KG1 (cell line): ENCODE data around the gene SLBP.

Experiments
- DNase-seq: peaks from one replicate; lab custom pipeline; 2025; lab: John Stamatoyannopoulos, UW

The SLBP gene

DNA sequence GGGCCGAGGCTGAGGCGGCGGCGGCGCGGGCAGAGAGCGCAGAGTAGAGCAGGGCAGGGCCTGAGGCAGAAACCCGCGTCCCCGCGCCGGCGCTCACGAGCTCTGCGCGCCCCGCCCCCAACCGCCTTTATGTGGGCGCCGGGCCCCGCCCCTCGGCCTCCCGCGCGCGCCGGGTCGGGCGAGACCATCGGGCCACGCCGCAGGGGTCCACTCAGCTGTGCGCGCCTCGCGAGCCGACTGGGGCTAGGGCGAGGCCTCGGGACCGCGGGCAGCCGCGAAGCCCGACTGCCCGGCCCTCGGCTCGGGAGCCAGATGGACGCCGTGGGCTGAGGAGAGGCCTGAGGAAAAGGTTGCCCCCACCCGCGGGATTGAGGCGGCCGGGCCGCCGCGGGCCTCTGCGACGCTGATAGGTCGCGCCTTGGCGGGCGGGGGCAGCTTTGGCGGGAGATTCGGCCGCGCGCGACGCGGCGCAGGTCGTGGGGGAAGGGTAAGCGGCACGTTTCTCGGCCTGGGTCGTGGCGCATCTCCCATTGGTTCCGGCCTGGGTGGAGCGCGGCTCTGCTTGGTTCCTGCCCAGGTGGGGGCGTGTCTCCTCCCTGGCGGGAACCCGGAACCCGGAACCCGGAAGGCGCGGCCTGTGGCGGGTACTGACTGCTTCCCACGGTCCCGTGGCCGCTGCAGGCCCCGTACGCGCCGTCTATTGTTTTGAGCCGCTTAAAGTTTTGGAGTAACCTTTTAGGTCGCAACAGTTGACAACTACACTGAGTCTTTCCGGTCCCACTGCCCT, at the start of gene SLBP:
Gene SLBP, minus strand, starts transcription at position 104 of the 787 bp plus-strand sequence. CDS start 131 bp downstream, outside the sequence.
- peak; percentile 89 for DNase-seq

DNA sequence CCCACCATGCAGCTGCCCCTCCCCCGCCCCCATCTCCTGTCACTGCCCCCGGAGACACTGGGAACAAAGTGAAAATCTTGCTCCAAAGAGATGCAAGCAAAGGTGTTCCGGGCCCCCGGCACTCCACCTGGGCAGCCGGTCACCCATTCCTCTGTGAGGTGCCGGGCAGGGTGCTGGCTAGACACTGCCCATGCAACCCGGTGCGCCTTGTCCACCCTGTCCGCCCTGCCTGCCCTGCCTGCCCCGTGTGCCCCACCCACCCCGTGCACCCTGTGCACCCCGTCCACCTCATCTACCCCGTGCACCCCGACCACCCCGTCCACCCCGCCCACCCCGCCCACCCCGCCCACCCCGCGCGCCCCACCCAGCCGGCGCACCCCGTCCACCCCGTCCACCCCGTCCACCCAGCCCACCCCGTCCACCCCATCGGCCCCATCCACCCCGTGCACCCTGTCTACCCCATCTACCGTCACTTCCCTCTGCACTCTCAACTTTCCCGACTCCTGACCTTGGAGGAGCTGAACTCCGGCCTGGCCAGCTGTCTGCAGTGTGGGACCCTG, 49.1 kb upstream of the SLBP start:
- DNase-seq = no peak

DNA sequence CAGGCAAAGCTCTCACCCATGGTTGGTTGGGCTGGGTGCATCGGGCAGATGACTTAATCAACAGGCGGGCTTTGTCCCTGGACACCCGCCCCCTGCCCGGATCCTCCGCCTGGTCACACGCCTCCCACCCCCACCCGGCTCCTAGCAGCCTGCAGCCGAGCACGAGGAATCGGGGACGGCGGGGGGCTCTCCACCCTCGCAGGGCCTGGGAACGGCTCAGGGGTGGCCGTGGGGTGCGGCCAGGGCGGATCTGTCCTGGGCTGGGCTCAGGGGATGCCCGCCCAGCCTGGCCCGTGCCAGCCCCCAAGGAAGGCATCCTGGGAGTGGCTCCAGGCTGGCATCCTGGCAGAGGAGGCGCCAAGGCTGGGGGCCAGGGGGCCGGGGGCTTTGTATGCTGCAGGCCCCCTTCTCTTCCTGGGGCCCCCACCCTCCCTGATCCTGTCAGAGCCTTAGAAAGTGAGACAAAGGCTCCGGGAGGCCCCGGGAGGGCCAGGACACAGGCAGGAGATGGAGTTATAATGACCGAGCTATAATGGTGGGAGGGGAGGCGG, 48.5 kb upstream of the SLBP start:
- no peak for DNase-seq

DNA sequence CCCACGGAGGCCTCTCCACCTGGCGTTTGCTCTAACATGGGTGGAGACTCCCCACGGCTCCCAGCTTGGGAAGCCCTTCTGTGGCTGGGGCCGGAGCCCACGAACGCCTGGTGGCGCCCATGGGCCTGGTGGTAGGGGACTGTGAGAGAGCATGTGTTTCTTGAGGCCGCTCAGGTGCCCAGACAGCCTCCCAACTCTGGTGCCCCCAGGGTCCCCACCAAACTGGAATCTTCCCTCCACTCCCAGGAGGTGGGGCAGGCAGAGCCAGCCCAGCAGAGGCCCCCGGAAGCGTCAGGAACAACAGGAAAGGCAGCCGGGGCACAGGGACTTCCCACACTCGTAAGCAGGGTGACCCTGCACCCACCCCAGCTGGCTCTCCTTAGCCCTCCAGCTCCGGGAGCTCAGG, 47.7 kb upstream of the SLBP start:
- no peak for DNase-seq

DNA sequence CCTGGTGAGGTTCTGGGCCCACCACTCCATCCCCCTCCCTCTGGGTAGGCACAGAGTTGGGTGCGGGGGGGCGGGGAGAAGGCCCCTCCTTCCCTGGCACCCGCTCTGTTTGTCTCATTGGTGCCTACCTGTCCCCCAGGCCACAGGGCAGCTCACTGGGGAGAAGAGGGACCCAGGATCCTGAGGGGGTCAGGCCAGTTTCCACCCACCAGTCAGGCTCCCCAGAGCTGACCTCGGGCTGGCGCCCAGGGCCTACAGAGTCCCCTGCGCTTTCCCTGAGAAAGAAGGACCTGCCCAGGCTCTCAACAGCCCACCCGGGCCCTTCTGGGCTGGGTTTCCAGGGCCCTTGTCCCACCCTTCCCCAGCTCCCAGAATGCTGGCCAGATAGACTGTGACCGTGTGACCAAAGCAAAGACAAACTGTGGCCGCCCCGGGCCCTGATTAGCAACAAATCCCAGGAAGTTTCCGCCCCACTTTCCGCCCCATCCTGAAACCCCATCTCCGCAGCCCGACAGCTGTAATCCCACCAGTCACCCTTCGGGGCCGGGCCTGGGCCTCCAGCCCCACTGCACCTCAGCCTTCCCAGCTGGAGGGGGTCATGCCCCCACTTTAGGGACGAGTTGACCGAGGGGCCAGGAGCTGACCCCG, 47.2 kb upstream of the SLBP start:
- no peak for DNase-seq

DNA sequence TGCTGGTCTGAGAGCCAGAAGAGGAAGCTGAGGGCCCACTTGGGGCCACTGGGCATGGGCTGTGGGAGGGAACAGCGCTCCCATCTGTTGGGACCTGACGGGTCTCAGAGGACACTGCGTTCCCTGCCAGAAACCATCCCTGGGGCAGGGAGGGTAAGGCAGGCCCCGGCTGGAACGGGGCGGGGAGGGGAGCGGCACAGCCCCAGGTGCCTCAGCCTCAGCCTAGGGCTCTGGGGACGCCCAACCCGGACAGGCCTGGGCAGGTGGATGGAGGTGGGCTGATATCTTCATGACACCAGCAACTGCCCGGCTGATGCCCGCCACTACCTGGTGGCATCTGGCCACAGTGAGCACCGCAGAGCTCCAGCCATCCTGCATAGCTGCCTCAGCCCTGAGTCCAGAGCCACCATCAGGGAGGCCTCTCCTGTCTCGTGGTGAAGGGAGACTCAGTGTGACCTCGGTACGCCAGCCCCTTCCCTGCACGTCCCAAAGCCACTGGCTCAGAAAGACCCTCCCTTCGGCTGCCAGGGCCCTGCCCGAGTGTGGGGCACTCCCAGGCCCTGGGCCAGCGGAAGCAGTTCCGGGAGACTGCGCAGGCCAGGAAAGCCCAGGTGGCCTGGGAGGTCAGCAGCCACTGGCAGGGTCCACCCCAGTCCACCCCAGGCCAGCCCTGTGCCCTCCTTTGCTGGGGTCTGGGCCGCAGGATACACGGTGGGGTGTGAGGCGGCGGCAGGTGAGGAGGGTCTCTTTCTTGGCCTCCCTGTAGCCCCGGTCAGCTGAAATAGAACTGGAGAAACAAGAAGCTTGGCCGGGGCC, 46.4 kb upstream of the SLBP start:
- no peak for DNase-seq

DNA sequence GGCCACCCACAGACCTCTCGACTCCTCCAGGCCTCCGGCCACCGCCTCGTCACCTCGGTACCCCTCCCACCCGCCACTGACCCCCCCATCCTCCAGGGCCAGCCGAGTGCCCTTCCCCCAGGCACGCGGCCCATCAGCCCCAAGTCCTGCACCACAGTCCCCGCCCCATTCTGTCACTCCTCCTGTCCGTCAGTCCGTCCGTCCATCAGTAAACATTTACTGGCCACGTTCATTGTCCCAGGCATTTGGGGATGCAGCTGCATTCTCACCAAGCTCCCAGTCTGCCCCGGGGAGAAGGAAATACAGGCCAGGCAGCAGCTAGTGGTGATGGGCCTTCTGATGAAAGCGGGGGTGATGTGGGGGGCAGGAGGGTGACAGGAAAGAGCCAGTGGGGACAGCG, 45.7 kb upstream of the SLBP start:
- DNase-seq = no peak

DNA sequence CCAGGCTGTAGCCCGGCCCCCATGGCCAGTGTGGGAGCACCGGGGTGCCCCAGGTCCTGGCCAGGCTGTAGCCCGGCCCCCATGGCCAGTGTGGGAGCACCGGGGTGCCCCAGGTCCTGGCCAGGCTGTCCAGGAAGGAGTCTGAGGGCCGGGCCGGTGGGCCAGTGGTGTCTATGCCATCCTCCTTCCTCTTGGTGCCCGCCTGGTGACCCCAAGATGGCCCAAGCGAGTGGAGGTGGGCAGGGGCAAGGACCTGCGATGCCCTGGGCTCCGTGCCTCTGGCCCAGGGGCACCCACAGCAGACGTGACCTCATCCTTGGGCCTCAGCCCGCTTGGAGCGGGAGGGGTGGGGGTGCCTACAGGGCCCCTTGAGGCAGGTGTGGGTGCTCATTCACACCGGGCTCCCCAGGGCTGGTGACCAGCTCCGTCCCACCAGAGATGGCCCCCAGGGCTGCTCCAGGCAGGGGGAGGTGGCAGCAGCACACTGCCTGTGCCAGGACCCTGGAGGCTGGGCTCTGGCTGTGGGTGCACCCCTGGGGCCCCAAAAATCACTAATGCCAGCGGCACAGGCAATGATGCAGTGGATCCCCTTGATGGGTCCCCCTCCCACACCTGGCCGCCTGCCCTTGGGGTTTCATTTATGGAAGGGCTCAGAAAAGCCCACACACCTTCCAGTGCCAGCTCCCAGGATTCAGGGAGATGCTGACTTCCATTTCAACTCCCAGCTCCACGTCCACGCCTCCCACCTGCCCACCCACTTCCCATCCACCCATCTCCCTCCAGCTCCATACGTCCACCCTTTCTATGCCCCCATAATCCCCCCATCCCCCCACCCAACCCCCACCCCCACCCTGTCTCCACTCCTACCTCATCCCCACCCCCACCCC, 45.0 kb upstream of the SLBP start:
- no peak for DNase-seq

DNA sequence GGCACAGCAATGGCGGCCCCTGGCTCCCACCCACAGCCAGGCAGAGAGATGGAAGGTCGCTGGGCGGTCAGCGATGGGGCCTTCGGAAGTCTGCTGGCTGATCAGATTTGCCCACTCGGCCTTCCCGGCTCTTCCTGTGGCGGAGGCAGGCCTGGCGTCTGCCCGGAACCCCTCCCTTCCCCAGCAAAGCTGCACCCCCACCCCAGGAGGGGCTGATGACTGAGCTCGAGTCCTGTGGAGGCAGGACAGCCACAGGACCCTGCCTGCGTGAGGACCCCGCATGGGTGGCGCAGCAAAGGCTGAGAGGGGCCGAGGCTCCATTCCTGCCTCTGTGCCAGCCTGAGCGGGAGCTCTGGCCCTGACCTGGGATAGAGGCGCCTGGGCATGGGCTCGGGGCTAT, 44.0 kb upstream of the SLBP start:
- no peak for DNase-seq

DNA sequence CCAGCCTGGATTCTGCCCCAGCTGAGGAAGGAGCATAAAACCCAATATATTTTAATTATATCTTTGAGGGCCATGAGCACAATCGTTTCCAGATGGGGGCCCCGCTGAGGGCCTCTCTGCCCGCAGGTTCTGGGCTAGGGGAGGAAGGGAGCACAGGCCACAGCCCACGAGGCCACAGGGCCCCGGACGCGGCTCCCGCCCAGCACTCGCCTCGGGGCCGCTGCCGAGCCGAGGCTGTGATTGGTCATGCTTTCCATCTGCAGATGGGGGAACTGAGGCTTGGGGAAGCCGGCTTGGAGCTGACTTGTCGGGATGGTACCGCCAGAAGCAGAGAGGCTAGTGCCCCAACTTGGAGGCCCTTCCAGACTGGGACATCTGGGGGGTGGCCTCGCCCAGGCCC, 43.2 kb upstream of the SLBP start:
- DNase-seq = no peak

DNA sequence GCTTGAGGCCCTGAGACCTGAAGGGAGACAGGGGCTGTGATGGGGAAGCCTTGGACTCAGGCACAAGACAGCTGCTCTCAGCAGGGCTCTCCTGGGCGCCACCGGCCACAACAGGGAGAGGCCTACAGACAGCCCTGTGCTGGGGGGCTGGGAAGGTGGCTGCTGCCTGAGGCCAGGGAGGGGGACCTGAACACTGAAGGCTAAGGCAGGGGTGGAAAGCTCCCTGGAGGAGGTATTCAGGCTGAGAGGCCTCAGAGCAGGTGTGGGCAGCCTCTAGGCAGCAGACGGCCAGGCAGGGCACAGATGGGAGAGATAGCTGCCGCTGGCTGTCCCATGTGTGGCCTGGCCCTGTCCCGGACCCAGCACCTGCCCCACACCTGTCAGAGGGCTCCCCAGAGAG, 42.2 kb upstream of the SLBP start:
- DNase-seq = no peak

DNA sequence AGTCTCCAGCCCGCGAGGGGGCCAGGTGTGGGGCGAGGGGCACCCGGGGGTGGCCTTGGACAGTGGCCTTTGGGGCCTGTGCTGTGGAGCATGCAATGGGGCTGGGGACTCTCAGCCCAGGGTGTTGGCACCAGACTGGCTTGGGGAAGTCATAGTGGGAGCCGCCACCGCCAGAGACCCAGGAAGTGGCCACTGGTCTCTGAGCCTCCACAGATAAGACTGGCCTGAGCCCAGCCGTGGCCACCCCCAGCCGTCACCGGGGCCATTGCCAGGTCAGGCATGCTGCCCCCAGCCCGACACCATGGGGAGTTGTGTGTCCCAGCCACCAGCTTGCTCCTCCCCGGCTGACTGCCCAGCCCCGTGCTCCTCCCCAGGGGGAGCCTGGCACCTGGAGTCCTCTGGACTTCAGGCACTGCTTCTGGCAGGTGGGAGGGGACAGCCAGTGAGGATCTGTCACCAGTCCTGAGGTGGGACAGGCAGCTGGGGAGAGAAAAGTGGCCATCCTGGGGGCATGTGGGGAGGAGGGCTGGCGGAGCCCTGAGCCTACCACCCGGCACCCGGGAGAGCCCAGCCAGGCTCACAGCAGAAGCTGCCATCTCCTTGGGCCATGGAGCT, 41.7 kb upstream of the SLBP start:
- no peak for DNase-seq

DNA sequence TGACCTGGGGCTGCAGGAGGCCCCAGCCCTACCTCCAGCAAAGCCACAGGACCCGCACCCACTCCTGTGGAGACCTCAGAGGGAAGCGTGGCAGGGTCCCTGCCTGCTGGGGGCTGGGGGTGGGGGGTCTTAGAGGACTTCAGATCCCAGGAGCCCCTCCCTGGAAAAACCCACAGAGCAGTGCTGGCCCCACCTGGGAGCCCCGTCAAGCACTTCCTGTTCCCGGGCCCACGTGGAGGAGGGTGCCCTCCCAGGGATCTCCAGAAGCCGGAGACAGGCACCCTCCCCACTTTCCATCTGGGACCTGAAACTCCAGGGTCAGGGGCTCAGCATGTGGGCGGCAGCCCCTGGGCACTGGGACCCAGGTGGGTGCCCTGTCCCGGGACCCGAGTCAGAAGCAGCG, 41.2 kb upstream of the SLBP start:
- no peak for DNase-seq

DNA sequence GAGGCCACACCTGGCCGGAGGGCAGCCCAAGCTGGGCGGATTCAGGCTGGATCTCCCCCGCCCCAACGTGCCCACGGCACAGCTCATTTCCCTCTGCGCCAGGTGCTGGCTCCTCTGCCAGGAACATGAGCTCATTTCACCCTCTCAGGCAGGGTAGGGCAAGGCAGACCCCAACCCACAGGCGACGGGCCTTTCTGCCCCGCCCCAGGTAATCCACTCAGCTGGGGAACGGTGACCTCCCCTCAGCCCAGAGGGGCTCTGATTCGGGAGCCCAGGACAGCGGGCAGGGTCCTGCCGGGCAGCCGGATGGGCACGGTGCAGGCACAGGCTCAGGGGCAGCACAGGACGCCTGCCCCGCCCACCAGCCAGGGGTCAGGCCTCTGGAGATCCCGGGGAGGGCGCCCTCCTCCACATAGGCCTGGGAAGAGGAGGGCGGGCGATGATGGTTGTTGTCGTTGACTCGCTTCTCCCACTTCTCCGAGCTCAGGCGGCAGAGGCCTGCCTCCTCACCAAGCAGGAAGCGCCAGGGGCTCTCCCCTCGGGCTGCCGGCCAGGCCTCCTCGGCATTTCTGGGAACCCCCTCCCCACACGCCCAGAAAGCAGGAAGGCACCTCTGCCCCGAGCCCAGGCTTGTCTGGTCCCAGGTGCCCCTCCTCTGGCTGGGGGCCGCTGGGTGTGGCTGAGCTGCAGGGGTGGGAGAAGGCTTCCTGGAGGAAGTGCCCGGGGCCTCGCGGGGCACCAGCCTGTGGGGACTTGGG, 40.3 kb upstream of the SLBP start:
- no peak for DNase-seq

DNA sequence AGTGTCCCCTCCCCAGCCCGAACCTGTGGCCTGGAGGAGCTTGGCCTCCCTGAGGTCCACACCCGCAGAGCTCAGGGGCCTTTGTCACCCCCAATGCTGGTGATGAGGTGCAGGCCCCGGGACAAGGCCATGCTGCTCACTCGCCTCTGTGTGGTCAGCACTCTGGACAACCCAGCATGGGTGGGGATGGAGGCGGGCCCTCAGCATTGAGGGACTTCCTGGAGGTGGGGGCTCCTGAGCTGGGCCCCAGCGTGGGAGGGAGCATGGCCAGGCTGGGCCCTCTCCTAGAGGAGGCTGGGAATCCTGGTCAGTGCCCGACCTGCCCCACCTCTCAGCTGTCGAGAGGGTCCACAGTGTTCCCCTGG, 39.8 kb upstream of the SLBP start:
- DNase-seq = no peak

DNA sequence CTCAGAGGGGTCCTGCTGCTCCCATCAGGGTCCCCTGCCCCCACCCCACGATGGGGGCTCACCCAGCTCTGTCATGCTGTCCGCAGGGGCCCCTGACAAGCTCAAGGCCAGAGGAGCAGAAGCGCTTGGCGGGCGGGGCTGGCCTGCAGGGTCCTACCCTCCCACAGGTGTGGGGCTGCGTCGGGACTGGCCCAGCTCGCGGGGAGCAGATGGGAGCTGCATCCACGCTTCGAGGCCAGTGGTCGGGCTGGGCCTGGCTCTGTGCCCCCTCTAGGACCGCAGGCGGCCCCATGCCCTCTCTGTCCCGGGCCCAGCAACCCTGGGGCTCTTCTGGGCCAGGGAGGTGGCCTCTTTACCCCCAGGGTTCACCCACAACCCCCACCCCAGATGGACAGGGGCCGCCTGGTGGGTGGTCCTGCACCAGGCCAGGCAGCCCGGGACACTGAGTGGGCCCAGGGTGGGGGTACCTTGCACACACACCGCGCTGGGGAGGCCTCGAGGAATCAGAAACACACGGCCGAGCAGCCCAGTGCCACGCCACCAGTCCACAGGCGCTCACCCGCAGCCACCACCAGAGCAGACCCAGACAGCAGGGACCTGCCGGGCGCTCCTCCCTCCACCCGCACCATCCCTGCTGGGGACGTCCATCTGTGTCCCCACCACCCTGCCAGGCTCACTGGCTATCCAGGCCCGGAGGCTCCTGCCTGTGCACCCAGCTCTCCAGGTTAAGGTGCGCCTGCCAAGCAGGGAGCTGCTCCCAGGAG, 39.2 kb upstream of the SLBP start:
- DNase-seq = no peak

DNA sequence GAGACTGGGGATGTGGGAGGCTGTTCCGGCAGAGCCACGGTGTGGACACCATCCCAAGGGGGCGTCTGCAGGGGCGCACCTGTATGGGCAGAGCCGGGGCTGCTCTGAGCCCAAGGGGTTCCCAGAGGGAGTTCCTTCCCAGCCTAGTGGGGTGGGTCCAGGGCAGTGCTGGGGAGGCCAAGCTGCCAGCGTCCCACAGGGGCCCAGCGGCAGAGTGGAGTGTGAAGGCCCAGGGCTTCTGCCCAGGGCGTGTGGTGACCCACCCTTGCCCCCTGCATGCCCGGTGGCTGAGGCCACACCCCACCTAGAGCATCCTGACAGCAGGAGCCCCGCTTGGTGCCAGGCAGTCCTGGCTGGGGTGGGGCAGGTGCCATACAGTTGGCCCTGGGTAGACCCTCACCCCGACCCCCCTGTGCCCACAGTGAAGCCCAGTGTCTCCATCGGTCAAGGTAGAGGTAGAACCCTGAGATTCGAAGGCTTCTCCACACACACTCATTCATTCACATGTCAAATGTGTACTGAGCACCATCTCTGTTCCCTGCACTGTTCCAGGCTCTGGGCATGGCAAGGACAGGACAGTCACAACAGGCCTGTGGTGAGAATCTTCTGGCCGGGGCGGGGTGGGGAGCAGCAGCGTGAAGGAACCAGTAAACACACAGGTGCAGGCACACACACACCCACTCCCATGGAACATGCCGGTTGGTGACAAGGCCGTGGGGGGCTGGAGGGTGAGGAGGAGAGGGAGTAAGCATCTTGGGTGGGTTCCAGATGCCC, 38.4 kb upstream of the SLBP start:
- DNase-seq = no peak

DNA sequence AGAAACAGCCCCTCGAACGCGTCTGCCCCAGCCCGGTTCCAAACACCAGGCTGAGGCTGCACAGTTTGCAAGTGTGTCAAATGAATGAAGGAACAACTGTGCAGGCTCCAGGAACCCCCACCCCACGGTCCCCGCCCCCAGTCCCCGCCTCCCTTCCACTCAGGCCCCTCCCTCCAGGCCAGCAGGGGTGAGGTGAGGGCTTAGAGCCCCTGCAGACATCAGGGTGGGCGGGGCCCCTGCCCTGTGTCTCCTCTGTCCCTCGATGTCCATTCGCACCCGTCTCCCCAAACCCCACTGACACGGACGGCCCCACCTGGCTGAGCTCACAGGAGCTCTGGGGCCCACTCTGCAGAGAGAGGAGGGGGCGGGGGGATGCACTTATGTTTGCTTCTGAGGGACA, 37.7 kb upstream of the SLBP start:
- no peak for DNase-seq

DNA sequence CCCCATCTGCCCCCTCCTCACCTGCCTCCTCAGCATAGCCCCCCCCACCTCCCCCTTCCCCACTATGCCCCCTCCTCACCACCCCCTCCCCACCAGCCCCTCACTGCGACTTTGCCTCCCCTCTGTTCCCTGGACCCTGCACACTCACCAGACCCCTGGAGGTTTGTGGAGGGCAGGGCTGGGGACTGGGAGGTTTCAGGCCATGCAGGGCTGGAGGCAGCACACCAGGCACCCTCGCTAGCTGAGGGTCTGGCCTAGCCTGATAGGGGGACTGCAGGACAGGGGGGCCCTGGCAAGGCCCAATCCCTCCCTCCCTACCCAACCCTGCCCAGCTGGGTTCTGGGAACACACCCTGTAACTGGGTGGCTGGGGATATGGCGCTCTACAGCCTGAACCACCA, 37.3 kb upstream of the SLBP start:
- DNase-seq = no peak
